ENCODE results near the gene NFATC1. TPM values are rescaled to one million over a fixed set of nuclear protein-coding genes. Genes with fewer than 3 reads are reported as not detected.

NFATC1 gene
- polyA plus RNA-seq, 1 donor from 2014 or later = 0.37 TPM

DNA sequence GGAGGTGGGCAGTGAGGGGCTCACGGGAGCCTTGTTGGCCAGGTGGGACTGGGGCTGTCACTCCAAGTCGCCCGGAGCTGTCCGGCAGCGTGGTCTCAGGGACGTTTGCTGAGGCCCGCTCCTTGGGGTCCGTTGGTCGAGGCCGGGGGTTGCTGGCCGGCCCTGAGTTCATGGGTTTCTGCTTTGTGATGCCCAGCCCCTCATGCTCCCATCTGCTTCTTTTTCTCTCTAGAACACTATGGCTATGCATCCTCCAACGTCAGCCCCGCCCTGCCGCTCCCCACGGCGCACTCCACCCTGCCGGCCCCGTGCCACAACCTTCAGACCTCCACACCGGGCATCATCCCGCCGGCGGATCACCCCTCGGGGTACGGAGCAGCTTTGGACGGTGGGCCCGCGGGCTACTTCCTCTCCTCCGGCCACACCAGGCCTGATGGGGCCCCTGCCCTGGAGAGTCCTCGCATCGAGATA lies 14.5 kb downstream of the NFATC1 start:
- no peaks in the 10 kb centered on the region for H3K79me2 ChIP-seq (replicated peaks; ENCODE audit: insufficient read depth, low read length)
- H3K27me3 ChIP-seq (ENCODE audit: insufficient read depth, low read depth, low read length) = no peaks in the 10 kb centered on the region
- H3K9me3 ChIP-seq (ENCODE audit: low read length) = no peaks in the 10 kb centered on the region
- no peak overlapping the region for H3K4me2 ChIP-seq (ENCODE audit: low read length)
- H3K9me2 ChIP-seq (ENCODE audit: insufficient read depth, low read length) = no peaks in the 10 kb centered on the region
- TF ChIP-seq TAF1 (IDR thresholded peaks at IDR 0.05; ENCODE audit: low read depth) (no peak), RAD21 (conservative IDR thresholded peaks at IDR 0.05) (no peak), POLR2AphosphoS5 (IDR thresholded peaks at IDR 0.05) (no peak), EP300 (conservative IDR thresholded peaks at IDR 0.05; ENCODE audit: poor library complexity, severe bottlenecking) (no peak), EZH2 (IDR thresholded peaks at IDR 0.05; ENCODE audit: borderline replicate concordance, insufficient read depth, low read length, poor library complexity, severe bottlenecking) (no peak), SMC3 (conservative IDR thresholded peaks at IDR 0.05; ENCODE audit: poor library complexity) (no peak), MXI1 (conservative IDR thresholded peaks at IDR 0.05; ENCODE audit: poor library complexity, severe bottlenecking) (no peak)
- TF ChIP-seq, protein P1, sequence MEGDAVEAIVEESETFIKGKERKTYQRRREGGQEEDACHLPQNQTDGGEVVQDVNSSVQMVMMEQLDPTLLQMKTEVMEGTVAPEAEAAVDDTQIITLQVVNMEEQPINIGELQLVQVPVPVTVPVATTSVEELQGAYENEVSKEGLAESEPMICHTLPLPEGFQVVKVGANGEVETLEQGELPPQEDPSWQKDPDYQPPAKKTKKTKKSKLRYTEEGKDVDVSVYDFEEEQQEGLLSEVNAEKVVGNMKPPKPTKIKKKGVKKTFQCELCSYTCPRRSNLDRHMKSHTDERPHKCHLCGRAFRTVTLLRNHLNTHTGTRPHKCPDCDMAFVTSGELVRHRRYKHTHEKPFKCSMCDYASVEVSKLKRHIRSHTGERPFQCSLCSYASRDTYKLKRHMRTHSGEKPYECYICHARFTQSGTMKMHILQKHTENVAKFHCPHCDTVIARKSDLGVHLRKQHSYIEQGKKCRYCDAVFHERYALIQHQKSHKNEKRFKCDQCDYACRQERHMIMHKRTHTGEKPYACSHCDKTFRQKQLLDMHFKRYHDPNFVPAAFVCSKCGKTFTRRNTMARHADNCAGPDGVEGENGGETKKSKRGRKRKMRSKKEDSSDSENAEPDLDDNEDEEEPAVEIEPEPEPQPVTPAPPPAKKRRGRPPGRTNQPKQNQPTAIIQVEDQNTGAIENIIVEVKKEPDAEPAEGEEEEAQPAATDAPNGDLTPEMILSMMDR (IDR thresholded peaks at IDR 0.05; ENCODE audit: poor library complexity, severe bottlenecking) = no peak
- TF ChIP-seq, protein P2, sequence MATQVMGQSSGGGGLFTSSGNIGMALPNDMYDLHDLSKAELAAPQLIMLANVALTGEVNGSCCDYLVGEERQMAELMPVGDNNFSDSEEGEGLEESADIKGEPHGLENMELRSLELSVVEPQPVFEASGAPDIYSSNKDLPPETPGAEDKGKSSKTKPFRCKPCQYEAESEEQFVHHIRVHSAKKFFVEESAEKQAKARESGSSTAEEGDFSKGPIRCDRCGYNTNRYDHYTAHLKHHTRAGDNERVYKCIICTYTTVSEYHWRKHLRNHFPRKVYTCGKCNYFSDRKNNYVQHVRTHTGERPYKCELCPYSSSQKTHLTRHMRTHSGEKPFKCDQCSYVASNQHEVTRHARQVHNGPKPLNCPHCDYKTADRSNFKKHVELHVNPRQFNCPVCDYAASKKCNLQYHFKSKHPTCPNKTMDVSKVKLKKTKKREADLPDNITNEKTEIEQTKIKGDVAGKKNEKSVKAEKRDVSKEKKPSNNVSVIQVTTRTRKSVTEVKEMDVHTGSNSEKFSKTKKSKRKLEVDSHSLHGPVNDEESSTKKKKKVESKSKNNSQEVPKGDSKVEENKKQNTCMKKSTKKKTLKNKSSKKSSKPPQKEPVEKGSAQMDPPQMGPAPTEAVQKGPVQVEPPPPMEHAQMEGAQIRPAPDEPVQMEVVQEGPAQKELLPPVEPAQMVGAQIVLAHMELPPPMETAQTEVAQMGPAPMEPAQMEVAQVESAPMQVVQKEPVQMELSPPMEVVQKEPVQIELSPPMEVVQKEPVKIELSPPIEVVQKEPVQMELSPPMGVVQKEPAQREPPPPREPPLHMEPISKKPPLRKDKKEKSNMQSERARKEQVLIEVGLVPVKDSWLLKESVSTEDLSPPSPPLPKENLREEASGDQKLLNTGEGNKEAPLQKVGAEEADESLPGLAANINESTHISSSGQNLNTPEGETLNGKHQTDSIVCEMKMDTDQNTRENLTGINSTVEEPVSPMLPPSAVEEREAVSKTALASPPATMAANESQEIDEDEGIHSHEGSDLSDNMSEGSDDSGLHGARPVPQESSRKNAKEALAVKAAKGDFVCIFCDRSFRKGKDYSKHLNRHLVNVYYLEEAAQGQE (IDR thresholded peaks at IDR 0.05; ENCODE audit: borderline replicate concordance) = no peak
- H3K27ac ChIP-seq (ENCODE audit: low read length) = no peak overlapping the region
- H3K36me3 ChIP-seq (ENCODE audit: insufficient read depth, low read length) = no peaks in the 10 kb centered on the region
- H2AFZ ChIP-seq (ENCODE audit: low read depth, low read length) = no peak overlapping the region
- H4K20me1 ChIP-seq (ENCODE audit: insufficient read depth) = no peaks in the 10 kb centered on the region
- no peaks in the 10 kb centered on the region for H3F3A ChIP-seq (ENCODE audit: insufficient read depth, low read length, poor library complexity, severe bottlenecking)
- no peak overlapping the region for H3K9ac ChIP-seq (ENCODE audit: low read length)
- no peak overlapping the region for H3K4me3 ChIP-seq (ENCODE audit: low read length)

DNA sequence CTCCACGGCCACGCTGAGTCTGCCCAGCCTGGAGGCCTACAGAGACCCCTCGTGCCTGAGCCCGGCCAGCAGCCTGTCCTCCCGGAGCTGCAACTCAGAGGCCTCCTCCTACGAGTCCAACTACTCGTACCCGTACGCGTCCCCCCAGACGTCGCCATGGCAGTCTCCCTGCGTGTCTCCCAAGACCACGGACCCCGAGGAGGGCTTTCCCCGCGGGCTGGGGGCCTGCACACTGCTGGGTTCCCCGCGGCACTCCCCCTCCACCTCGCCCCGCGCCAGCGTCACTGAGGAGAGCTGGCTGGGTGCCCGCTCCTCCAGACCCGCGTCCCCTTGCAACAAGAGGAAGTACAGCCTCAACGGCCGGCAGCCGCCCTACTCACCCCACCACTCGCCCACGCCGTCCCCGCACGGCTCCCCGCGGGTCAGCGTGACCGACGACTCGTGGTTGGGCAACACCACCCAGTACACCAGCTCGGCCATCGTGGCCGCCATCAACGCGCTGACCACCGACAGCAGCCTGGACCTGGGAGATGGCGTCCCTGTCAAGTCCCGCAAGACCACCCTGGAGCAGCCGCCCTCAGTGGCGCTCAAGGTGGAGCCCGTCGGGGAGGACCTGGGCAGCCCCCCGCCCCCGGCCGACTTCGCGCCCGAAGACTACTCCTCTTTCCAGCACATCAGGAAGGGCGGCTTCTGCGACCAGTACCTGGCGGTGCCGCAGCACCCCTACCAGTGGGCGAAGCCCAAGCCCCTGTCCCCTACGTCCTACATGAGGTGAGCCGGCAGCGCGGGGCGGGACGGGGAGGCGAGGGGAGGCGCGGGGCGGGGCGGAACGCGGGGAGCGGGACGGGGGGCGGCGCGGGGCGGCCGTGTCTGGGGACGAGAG lies 15.2 kb downstream of the NFATC1 start:
- H2AFZ ChIP-seq (ENCODE audit: low read depth, low read length) = no peak overlapping the region
- H3K79me2 ChIP-seq (replicated peaks; ENCODE audit: insufficient read depth, low read length) = no peaks in the 10 kb centered on the region
- no peak overlapping the region for H3K27ac ChIP-seq (ENCODE audit: low read length)
- no peaks in the 10 kb centered on the region for H3K36me3 ChIP-seq (ENCODE audit: insufficient read depth, low read length)
- H3K27me3 ChIP-seq (ENCODE audit: insufficient read depth, low read depth, low read length) = no peaks in the 10 kb centered on the region
- TF ChIP-seq RAD21 (conservative IDR thresholded peaks at IDR 0.05) (no peak), EZH2 (IDR thresholded peaks at IDR 0.05; ENCODE audit: borderline replicate concordance, insufficient read depth, low read length, poor library complexity, severe bottlenecking) (no peak), POLR2AphosphoS5 (IDR thresholded peaks at IDR 0.05) (no peak), EP300 (conservative IDR thresholded peaks at IDR 0.05; ENCODE audit: poor library complexity, severe bottlenecking) (no peak)
- H4K20me1 ChIP-seq (ENCODE audit: insufficient read depth) = no peaks in the 10 kb centered on the region
- H3K4me2 ChIP-seq (ENCODE audit: low read length) = no peak overlapping the region
- no peaks in the 10 kb centered on the region for H3K9me2 ChIP-seq (ENCODE audit: insufficient read depth, low read length)
- H3F3A ChIP-seq (ENCODE audit: insufficient read depth, low read length, poor library complexity, severe bottlenecking) = no peaks in the 10 kb centered on the region
- H3K4me3 ChIP-seq (ENCODE audit: low read length) = no peak overlapping the region
- no peaks in the 10 kb centered on the region for H3K9me3 ChIP-seq (ENCODE audit: low read length)
- H3K9ac ChIP-seq (ENCODE audit: low read length) = no peak overlapping the region
